SK-N-SH (cell line): ENCODE measurements around the gene SLC25A31.

ENCODE experiments used
- CTCF ChIP-seq: fragments of 200-600 bp; sonication (generic); IDR thresholded peaks from 2 replicates; pipeline ENCODE4 v1.6.1; 2017; ENCODE audit warnings: antibody characterized with exemption, mild to moderate bottlenecking, moderate library complexity
- EP300 ChIP-seq, 2 experiments: IDR thresholded peaks; 2 replicates each; pipeline versions ENCODE4 v1.4.0 to v1.6.1; 2012; ENCODE audit warnings: borderline replicate concordance in 1 of 2, low read depth in 1 of 2, low read length in 1 of 2
- EZH2phosphoT487 ChIP-seq: fragments of 200-600 bp; sonication (generic); IDR thresholded peaks from 2 replicates; pipeline ENCODE4 v1.6.1; 2017; ENCODE audit warnings: low read depth, mixed run types, mild to moderate bottlenecking, antibody characterized with exemption, moderate library complexity, borderline replicate concordance
- FOXJ3 ChIP-seq: sonication (generic); formaldehyde crosslinking; IDR thresholded peaks from 2 replicates; pipeline ENCODE4 v1.5.1; 2020; ENCODE audit warnings: mild to moderate bottlenecking, missing genetic modification reagents
- GATA2 ChIP-seq: sonication (generic); formaldehyde crosslinking; IDR thresholded peaks from 2 replicates; pipeline ENCODE4 v1.5.0; 2020; ENCODE audit warnings: mild to moderate bottlenecking, missing genetic modification reagents
- JUND ChIP-seq: IDR thresholded peaks from 2 replicates; pipeline ENCODE4 v1.4.0; 2012
- POLR2AphosphoS5 ChIP-seq: IDR thresholded peaks from 2 replicates; pipeline ENCODE4 v1.6.1; 2012; ENCODE audit warnings: low read depth, low read length
- RAD21 ChIP-seq: IDR thresholded peaks from 2 replicates; pipeline ENCODE4 v1.6.1; 2012; ENCODE audit warnings: mild to moderate bottlenecking, low read length
- REST ChIP-seq: IDR thresholded peaks from 2 replicates; pipeline ENCODE4 v1.6.1; 2012; ENCODE audit warnings: mild to moderate bottlenecking, low read depth, low read length, moderate library complexity
- TCF12 ChIP-seq: IDR thresholded peaks from 2 replicates; pipeline ENCODE4 v1.4.0; 2012
- YY1 ChIP-seq: IDR thresholded peaks from 2 replicates; pipeline ENCODE4 v1.4.0; 2012; ENCODE audit warnings: low read depth, mild to moderate bottlenecking

GRCh38 chr4:127734976-127735375 is 4.8 kb downstream of the SLC25A31 start:
- TF ChIP-seq CTCF (no peak), POLR2AphosphoS5 (no peak), TCF12 (no peak), YY1 (no peak), RAD21 (no peak), FOXJ3 (CRISPR knock-in tag) (no peak), JUND (no peak), REST (no peak), EZH2phosphoT487 (no peak), GATA2 (CRISPR knock-in tag) (no peak), EP300 (IDR thresholded peaks at IDR 0.05; ENCODE audit: borderline replicate concordance in 1 of 2, low read depth in 1 of 2, low read length in 1 of 2) (no peak)
